ENCODE measurements around the gene DAGLA.
A peak's percentile ranks its signal among the peaks of the same experiment; 100 is the strongest.

DAGLA gene

DNA sequence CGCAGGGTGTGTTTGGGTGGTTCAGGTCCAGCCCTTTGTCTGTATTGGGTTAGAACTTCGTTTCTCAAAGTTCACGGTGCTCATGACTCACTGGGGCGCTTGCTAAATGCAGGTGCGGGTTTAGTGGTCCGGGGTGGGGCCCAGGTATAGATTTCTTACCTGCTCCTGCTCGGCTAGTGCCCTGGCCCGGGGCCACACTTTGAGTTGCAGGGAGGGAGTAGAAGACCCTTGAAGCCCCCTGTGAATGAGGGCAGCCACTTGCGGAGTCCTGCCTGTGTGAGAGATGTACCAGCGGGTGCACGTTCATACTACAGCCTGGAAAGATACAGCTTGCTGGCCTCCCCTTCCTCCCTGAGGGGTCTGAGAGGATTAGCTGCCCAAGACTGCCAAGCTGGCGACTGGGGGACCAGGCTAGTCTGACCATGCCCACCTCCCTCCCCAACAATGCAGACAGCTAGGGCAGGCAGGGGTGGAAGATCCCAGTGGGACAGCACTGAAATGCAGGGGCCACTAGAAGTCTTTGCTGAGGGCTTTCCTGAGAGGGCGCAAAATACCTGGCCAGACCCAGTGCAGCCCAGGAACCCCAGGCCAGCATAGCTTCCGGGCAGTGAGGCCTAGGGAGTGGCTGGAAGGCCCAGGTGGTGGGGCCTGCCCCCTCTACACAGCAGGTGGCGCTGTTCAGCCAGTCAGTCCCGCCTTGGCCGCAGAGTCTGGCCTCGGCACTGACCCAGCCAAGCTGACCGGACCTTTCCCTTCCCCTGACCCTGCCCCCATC is 67.2 kb downstream of the DAGLA start:
- TF ChIP-seq, protein P1, sequence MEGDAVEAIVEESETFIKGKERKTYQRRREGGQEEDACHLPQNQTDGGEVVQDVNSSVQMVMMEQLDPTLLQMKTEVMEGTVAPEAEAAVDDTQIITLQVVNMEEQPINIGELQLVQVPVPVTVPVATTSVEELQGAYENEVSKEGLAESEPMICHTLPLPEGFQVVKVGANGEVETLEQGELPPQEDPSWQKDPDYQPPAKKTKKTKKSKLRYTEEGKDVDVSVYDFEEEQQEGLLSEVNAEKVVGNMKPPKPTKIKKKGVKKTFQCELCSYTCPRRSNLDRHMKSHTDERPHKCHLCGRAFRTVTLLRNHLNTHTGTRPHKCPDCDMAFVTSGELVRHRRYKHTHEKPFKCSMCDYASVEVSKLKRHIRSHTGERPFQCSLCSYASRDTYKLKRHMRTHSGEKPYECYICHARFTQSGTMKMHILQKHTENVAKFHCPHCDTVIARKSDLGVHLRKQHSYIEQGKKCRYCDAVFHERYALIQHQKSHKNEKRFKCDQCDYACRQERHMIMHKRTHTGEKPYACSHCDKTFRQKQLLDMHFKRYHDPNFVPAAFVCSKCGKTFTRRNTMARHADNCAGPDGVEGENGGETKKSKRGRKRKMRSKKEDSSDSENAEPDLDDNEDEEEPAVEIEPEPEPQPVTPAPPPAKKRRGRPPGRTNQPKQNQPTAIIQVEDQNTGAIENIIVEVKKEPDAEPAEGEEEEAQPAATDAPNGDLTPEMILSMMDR (conservative IDR thresholded peaks at IDR 0.05; ENCODE audit: low read depth, low read length): peak; percentile 91
- no peak for DNase-seq (ENCODE audit: low read depth)
- no peak overlapping the region for H3K4me3 ChIP-seq (ENCODE audit: low read length)

DNA sequence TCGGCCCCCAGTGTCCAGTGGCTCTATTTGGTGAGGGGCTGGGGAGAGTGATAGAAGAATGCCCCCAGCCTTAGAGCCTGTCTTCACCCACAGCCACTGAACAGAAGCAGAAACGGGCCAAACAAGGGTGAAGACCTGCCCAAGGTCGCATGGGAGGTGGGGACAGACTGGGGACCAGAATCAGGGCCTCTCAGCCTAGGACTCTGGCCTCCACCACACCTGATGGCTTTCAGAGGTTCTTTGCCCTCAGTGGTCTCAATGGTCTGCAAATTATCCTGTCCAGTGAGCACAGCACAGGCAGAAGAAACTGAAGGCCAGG is 67.7 kb downstream of the DAGLA start:
- TF ChIP-seq, protein P1 (conservative IDR thresholded peaks at IDR 0.05; ENCODE audit: low read depth, low read length): no peak
- no peak overlapping the region for H3K4me3 ChIP-seq (ENCODE audit: low read length)
- DNase-seq (ENCODE audit: low read depth): no peak

DNA sequence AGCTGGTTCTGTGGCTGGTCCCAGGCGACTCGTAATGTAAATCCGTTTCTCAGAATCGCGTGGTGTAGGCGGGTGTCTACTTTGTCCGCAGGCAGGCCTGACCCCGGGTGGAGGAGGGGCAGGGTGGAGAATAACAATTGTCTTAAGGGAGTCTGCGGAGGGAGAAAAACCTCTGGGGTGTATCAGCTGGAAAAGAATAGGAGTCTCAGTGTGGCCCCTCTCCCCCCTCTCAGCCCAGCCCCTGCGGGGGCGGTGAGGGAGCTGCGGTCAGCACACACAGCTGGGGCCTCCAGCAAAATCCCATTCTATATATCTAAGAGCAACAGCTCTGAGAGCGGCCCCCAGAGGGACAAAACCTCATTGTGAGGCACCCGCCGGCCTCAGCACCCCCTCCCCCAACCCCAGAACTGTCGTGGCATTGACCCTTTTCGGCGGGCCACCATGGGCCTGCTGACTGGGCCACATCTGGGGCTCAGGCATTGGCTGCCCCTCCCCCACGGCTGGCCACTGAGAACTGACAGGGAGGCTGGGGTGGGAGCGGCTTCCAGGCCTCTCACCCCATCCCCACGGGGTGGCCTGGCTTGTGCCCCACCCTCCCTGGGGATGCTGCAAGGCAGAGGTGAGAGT is 69.5 kb downstream of the DAGLA start:
- no peak overlapping the region for H3K4me3 ChIP-seq (ENCODE audit: low read length)
- no peak for DNase-seq (ENCODE audit: low read depth)

DNA sequence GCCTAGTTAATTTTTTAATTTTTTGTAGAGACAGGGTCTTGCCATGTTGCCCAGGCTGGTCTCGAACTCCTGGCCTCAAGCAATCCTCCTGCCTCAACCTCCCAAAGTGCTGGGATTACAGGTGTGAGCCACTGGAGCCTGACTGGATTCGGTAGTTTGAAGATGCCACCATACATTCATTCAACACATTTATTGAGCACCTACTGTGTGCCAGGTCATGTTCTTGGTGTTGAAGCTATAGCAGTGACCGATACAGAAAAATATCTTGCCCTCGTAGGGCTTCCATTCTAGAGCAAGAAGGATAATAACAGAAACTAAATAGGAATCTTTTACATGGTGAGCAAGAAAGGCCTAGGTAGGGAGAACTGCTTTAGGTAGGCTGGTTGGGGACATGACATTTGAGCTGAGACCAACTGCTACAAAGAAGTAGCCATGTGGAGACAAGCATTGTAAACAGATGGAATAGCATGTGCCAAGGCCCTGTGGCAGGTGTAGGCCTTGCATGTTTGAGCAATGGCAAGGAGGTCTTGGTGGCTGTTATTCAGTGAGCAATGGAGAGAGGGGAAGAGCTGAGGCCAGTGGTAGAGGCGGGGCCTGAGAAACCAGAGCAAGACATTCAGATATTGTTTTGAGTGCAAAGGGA is 70.6 kb downstream of the DAGLA start:
- no peak overlapping the region for H3K4me3 ChIP-seq (ENCODE audit: low read length)
- no peak for DNase-seq (ENCODE audit: low read depth)
- TF ChIP-seq, protein P1 (conservative IDR thresholded peaks at IDR 0.05; ENCODE audit: low read depth, low read length): no peak

More for the DNA sequence above, 69.5 kb downstream of the DAGLA start:
- TF ChIP-seq, protein P1 (conservative IDR thresholded peaks at IDR 0.05; ENCODE audit: low read depth, low read length): no peak

DNA sequence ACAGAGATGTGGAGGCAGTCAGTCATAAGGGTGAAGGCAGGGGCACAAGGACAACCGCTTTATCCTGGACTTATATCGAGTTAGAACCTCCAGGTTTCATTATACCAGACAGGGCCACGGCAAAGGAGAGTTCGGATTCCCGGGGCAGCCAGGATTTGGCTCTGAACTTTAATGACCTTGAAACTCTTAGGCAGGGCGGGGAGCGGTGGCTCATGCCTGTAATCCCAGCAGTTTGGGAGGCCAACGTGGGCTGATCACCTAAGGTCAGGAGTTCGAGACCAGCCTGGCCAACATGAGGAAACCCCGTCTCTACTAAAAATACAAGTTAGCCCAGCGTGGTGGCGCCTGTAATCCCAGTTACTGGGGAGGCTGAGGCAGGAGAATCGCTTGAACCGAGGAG is 71.2 kb downstream of the DAGLA start:
- no peak for DNase-seq (ENCODE audit: low read depth)
- TF ChIP-seq, protein P1 (conservative IDR thresholded peaks at IDR 0.05; ENCODE audit: low read depth, low read length): no peak
- no peak overlapping the region for H3K4me3 ChIP-seq (ENCODE audit: low read length)

DNA sequence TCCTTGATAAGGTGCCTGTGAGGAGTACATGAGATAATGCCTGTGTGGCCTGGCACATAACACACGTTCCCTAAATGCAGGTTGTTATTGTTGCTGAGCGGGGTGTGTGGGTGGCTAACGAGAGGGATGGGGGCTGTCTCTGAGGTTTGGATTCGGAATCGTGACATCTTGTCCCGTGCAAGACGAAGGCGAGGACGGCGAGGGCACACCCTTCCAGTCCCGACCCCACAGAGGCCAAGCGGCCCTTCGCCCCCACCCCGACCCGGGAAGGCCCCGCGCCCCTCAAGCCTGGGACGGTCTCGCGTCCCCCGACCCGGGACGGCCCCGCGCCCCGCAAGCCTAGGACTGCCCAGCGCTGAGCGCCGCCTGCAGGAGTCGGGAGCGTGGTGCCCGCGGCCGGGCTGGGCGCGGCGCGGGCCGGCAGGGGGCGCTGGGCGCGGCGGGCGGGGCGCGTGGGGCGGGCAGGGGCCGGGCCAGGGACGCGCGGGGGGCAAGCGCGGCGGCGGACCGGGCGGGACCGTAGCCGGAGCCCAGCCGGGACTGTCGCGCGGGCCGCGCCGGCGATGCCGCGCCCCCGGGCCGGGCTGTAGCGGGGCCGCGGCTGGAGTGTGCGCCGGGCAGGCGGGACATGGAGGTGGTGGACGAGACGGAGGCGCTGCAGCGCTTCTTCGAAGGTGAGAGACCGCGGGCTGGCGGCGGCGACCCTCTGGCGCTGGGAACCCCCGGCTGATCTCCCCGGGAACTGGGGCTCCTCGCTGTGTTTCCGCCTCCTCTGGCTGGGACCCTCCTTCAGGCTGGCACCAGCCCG is 72.1 kb downstream of the DAGLA start, which contains the start of gene MYRF:
Gene MYRF (plus strand): TSS at position 520 of the 808 bp plus-strand sequence. CDS start 109 bp downstream, at position 629.
- peak within 1 kb of the TSS; percentile 87 for H3K4me3 ChIP-seq (ENCODE audit: low read length)
- TF ChIP-seq, protein P1 (conservative IDR thresholded peaks at IDR 0.05; ENCODE audit: low read depth, low read length): peak; percentile 52
- DNase-seq (ENCODE audit: low read depth): no peak

All from retinal pigment epithelial cell (primary cell).